GM19468 (cell line): ENCODE data around the gene MRC2.

Source experiments
- ATAC-seq: cut with Tn5 transposase; IDR thresholded peaks from one replicate; pipeline ENCODE4 v1.9.1; 2021; ENCODE audit warnings: mild to moderate bottlenecking, moderate library complexity, moderate number of reproducible peaks; ENCODE audit not compliant: unreplicated experiment; ENCODE audit errors: extremely low read depth

The MRC2 gene

DNA sequence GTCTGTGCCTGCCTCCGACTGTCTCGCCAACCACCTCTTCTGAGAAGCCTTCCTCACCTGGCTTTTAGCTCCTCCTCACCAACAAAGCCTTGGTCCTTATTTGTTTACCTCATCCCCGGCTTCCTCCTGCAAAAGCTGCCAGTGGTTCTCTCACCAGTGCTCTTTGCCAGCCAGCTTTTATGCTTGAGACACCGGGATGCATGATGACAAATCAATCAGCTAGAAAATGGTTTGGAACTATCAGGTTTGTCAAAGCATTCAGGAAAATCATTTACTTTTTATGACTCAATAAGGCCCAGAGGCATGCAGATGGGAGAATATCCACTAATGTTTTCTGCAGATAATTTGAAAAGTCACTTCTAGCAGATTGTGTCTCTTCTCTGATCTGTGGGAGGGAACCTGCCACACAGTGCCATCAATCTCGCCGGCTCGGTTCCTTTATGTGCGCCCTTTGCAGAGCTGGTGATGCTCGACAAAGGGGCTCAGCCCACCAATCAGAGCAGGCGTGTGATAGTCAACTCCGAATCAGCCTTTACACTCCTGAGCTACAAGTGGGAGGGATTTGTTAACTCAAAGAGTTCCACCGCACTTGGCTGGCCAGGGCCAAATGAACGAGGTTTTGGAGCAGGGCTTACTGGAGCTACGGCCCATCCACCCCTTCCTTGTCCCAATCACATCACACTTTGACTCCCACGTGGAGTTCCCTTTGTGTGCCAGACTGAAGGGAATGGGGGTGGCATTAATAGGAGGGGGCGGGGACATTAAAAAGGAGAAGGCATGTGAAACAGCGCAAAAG, 85.8 kb downstream of the MRC2 start:
- ATAC-seq = no peak

DNA sequence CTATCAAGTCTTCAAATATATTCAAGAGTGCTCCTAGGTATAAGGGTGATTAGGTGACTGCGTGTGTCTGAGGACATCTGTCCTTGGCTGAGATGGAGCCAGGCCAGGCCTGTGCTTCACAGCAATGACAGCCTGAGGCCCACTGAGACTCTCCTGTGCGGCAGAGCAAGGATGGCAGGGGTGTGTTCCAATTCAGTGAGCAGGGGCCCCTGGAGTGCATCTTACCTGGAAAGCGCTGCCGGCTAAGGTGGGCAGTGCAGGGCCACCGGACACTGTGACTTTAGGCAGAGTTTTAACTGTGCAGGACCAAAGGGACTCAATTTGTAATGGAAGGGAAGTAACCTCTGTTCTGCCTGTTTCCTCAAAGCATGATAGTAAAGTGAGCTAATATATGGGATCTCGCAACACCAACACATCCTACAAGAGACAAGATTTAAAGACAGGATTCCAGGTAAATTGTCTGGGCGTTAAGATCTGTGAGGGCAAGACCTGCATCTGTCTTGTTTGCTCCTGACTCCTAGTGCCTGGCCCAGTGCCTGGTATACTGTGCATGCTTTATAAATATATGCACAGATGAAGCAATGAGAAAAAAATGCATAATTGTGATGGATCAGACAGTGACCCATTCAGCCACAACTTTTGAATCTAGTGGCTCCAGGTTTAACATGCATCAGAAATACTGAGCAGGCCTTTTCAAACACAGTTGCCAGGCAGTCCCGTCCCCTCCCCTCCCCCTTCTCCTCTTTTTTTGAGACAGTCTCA, 86.7 kb downstream of the MRC2 start:
- no peak for ATAC-seq

DNA sequence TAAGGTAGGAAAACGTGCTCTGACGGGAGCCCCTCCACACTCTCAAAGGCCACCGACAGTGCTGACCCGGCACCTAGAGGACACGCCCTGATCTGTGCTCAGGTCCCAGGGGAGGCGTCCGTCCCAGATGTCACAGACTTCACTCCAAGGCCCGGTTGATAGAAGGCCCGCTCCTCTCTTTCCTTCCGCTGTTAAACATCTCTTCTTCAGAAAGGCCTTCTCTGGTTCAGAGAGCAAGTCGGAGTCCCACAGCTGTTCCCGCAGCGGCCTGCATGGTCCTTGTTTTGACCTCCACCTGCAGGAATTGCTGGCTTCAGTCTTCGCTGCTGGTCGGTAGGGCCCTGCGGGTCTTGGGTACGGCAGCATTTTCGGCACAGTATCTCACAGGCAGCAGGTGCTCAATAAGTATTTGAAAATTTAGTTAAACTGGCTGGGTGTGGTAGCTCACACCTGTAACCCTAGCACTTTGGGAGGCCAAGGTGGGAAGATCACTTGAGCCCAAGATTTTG, 88.5 kb downstream of the MRC2 start:
- no peak for ATAC-seq

GRCh38 chr17:62716834-62717588, 89.5 kb downstream of the MRC2 start:
- no peak for ATAC-seq

- ATAC-seq = no peak
Measured at GRCh38 chr17:62717589-62717855, 90.1 kb downstream of the MRC2 start.

GRCh38 chr17:62717889-62718288, 90.4 kb downstream of the MRC2 start:
- ATAC-seq = no peak

DNA sequence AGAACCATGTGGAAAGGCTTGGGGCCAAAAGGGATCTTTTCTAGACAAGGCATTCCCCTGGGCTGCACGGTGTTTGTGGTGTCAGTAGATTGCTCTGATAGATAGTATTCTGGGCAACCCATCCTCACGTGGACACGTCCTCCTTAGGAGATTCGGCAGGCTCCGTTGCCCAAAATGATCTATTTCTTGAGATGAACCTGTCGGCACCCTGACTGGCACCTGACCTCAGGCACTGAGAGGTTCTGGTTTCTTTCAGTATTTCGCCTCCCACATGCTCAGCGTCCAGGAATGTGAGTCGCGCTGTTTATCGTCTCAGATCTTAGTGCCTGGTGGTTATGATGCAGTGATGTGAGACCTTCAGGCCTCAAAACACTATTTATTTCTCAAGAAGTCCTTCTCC, 91.0 kb downstream of the MRC2 start:
- no peak for ATAC-seq

- no peak for ATAC-seq
Measured at GRCh38 chr17:62719586-62719985, 92.1 kb downstream of the MRC2 start.

- ATAC-seq = no peak
Measured at GRCh38 chr17:62720126-62720850, 92.8 kb downstream of the MRC2 start.

- no peak for ATAC-seq
Measured at GRCh38 chr17:62722625-62723024, 95.2 kb downstream of the MRC2 start.

DNA sequence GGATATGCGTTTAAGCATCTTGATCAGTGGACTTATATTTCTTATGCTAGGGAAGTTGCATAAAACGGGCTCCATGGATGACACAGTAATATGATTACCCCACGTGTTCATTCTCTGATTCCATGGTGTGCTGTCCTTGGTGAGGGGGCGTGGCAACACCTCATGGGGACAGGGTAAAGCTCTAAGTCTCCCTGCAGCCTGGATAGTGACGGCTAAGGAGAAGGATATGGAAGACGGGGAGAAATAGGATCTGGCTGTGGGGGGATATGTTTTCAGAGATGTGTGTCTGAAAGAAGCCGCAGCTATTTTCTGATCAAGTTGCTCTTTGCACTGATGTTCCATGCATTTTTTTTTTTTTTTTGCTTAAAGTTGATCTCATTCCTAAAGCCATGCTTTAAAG, 96.4 kb downstream of the MRC2 start:
- ATAC-seq = no peak

DNA sequence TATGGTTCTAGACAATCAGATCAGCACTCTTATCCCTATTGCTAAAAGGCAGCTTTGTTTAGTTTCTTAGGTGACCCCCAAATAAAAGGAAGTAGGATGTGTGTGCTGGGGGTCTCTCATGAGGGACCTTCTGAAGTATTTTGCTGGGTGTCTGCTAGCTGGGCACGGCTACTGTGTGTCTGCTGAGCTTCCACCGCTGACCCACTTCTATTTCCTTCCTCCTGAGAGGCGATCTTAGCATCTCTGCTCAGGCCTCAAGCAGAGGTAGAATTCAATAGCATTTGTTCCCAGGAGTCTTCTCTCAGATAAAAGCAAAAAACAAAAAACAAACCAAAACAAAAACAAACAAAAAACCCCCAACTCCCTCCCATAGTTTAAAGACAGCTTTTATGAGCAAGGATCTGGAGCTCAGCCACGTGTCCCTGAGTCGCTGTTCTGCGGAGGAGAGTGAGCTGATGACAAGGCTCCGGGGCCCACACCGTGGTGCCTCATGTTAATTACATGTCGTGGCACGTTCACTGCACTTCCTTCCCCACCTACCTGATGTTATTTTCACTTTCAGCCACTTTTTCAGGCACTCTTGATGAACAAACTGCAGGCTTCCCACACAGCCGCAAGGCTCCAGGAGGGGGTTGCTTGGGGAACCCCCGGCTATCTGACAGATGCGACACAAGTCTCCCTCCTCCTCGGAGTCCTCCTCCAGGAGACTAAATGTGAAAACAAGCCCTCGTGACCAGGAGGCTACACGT, 97.1 kb downstream of the MRC2 start:
- ATAC-seq = peak; percentile 91

- no peak for ATAC-seq
Measured at GRCh38 chr17:62725791-62726249, 98.3 kb downstream of the MRC2 start.

- ATAC-seq = no peak
Measured at GRCh38 chr17:62727916-62728672, 100.6 kb downstream of the MRC2 start.

DNA sequence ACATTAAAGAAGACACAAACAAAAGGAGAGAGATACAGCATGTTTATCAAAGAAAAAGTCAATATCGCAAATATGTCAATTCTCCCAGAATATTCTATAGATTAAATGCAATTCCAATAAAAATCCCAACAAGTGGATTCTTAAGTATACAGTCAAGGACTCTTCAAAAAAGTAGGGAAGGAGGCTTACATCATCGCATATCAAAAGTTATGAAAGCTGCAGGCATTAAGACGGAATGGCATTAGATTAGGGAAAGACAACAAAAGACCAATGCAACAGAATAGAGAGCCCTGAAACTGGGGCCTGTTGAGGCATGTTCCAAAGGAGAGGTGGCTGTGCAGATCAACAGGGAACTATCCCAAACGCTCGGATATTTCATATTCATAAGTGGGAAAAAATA, 104.7 kb downstream of the MRC2 start:
- no peak for ATAC-seq

DNA sequence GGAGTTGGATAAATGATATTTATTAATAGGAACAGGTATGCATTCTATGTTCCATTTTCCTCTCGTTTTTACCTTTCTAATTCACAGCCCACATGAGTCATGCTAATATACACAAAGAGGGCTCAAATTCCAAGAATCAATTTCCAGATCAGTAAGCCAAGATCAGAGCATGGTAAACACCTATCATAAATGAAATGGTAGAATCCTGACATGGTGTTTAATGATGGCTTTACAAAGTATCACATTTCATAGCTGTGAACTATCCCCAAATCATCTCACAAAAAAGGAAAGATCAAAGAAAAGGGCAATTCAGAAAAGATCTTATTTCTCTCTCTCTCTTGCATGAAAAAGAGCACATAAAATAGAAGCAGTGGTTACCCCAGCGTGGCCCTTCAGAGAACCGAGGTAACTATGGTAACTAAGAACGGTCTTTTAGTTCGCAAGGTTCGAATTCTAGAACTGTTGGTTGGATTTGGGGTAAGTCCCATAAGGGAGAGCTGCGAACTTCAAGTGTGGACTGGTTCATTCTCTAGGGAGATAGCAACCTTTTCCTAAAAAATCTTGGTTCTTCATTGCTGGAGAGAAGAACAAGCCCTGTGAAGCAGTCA, 107.7 kb downstream of the MRC2 start:
- no peak for ATAC-seq

DNA sequence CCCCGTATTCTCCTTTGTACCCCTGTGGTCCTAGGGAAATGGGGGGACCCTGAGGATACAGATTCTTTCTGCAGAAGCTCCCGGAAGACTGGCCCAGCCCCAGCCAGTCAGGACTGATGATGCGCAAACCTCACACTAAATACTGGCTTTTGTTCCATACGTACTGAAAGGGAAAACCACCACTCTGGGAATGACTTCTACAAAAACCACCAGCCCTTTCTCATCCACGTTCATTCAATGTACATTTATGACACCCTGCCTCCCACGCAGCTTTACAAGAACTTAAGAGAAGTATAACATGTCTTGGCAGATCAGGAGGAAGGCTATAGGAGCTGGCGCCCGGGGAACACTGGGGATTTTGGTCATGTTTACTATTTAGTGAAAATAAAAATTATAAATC, 110.0 kb downstream of the MRC2 start:
- no peak for ATAC-seq

GRCh38 chr17:62738281-62738680, 110.8 kb downstream of the MRC2 start:
- ATAC-seq = no peak
